Activated CD8-positive, alpha-beta memory T cell treated with anti-CD3 and anti-CD28 coated beads, Interleukin-2, amount 10 ng/mL, durations not matched to agents 7 days and 5 days (primary cell): ENCODE data around the gene NGFR. TPM values are rescaled to one million over a fixed set of nuclear protein-coding genes. Genes with fewer than 3 reads are reported as not detected.

ENCODE experiments used
- ATAC-seq: fragments of 150-1000 bp; cut with Tn5 transposase; one replicate; pipeline ENCODE4 v1.10.0; 2021; ENCODE audit warnings: moderate library complexity
- CTCF ChIA-PET: fragments of 350-600 bp; sonication (Branson Sonifier 250); formaldehyde crosslinking; loops from one replicate; lab custom pipeline; 2021; ENCODE audit warnings: antibody characterized with exemption; lab: Charles Lee
- DNase-seq: peaks from one replicate; pipeline ENCODE4 v3.0.0-alpha.2; 2020
- H3K27ac Mint-ChIP-seq: one replicate; pipeline ENCODE4 v1.8.0; 2021; ENCODE audit warnings: mild to moderate bottlenecking, mixed read lengths
- H3K27me3 Mint-ChIP-seq: one replicate; pipeline ENCODE4 v1.8.0; 2021; ENCODE audit warnings: mixed read lengths
- H3K36me3 Mint-ChIP-seq: one replicate; pipeline ENCODE4 v1.8.0; 2021; ENCODE audit warnings: mild to moderate bottlenecking, mixed read lengths
- H3K4me1 Mint-ChIP-seq: one replicate; pipeline ENCODE4 v1.8.0; 2021; ENCODE audit warnings: mixed read lengths
- H3K4me3 Mint-ChIP-seq: one replicate; pipeline ENCODE4 v1.8.0; 2021; ENCODE audit warnings: mild to moderate bottlenecking, moderate library complexity, mixed read lengths
- H3K9me3 Mint-ChIP-seq: one replicate; pipeline ENCODE4 v1.8.0; 2022; ENCODE audit warnings: low read depth, mixed read lengths
- total RNA-seq, 2 experiments: library from RNA; stranded (reverse); gene quantifications; one replicate each; pipeline ENCODE4 v1.2.3, GENCODE V29; 2021

Gene NGFR
- total RNA-seq, 2 experiments from 2014 or later, result 0.07 to 0.20 TPM

DNA sequence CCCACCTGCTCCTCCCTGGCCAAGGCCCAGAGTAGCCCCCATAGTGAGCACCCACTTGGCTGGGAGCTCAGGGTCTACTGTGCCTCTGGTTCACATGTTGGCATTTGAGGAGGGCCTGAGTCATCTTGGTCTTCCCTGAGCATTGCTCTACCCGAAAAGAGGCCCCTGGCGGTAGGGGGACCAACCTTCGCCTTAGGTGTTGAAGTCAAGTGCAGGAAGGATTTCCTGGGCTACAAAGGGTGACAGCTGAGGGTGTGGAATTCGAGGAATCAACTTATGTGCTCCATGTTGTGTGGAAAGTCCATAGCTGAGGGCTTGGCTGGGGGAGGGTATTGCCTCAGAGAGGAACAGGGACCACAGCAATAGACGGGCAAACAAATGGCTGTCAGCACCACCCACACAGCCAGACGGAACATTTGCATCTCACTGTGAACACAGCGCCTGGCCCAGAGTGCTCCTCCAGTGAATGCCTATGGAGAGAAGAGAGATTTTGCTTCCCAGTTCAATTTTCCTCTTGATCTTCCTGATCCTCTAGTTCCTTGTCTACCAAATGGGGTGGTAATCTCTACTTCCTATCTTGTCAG lies 35.6 kb upstream of the NGFR start:
- Mint-ChIP-seq H3K27ac (no peak overlapping the region), H3K9me3 (no peaks in the 10 kb centered on the region), H3K27me3 (peaks cover 59% of the 10 kb centered on the region), H3K4me3 (no peak overlapping the region), H3K4me1 (peaks cover 3% of the 10 kb centered on the region), H3K36me3 (no peaks in the 10 kb centered on the region)
- DNase-seq (peak; percentile 41), ATAC-seq (no peak)
- CTCF ChIA-PET, result no interaction called here

DNA sequence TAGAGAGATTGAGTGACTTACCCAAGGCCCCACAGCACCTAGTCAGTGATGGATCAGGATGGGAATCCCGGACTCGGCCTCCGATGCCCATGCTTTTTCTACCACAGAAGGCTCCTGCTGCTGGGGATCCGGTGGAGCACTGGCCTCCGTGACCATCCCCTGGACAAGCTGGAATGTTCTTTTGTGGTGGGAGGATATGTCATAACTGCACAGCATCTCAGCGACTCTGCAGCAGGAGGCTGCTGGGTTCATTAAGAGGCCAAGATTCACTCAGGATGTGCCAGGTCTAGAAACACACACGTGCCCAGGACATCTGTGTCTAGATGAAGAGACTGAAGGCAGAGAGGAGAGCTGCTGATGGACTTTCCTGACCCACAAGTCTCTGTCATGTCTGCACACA lies 34.7 kb upstream of the NGFR start:
- DNase-seq (no peak), ATAC-seq (no peak)
- H3K36me3 Mint-ChIP-seq, result no peaks in the 10 kb centered on the region
- H3K9me3 Mint-ChIP-seq, result no peaks in the 10 kb centered on the region
- H3K27ac Mint-ChIP-seq, result no peak overlapping the region
- peaks cover 3% of the 10 kb centered on the region for H3K4me1 Mint-ChIP-seq
- H3K27me3 Mint-ChIP-seq, result peaks cover 60% of the 10 kb centered on the region
- H3K4me3 Mint-ChIP-seq, result no peak overlapping the region
- CTCF ChIA-PET, result no interaction called here

DNA sequence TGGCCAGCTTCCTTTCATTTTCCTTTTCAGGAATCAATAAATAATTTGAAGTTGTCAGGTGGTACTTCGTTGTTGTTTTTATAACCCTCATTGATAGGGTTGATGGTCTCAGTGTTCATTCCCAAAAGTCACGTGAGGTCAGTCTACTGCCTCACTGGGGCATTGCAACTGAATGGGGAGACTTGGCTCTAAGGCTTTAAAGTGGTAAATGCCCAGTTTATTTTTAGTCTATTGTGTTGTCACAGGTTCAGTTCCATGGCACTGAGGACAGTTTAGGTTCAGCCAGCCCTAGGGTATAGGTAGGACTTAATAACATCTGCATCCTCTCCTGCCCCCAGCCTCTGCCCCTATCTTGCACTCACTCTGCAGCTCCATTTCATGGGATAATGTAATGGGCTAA lies 33.5 kb upstream of the NGFR start:
- no peak overlapping the region for H3K27ac Mint-ChIP-seq
- no peak for ATAC-seq
- no peak for DNase-seq
- H3K27me3 Mint-ChIP-seq, result peaks cover 55% of the 10 kb centered on the region
- H3K4me3 Mint-ChIP-seq, result no peak overlapping the region
- H3K4me1 Mint-ChIP-seq, result peaks cover 3% of the 10 kb centered on the region
- CTCF ChIA-PET, result interaction anchor here (0.7 kb wide), 1 partner anchor 94 kb away, joined by 3 read pairs; no protein-coding TSS in a partner anchor
- H3K36me3 Mint-ChIP-seq, result no peaks in the 10 kb centered on the region
- no peaks in the 10 kb centered on the region for H3K9me3 Mint-ChIP-seq

DNA sequence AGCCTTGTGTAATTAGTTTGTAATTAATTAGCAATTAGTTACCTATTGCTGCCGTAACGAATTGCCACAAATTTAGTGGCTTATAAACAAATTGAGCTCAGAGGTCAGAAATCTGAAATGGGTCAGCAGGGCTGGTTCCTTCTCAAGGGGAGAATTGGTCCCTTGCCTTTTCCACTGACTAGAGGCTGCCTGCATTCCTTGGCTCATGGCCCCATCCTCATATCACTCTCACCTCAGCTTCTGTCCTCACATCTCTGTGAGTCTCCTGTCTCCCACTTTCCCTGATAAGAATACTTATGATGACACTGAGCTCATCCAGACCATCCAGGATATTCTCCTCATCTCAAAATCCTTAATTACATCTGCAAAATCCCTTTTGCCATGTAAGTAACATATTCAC lies 31.0 kb upstream of the NGFR start:
- ATAC-seq, result no peak
- no peaks in the 10 kb centered on the region for H3K36me3 Mint-ChIP-seq
- no peak for DNase-seq
- H3K27ac Mint-ChIP-seq, result no peak overlapping the region
- peaks cover 59% of the 10 kb centered on the region for H3K27me3 Mint-ChIP-seq
- no peaks in the 10 kb centered on the region for H3K4me1 Mint-ChIP-seq
- no peaks in the 10 kb centered on the region for H3K9me3 Mint-ChIP-seq
- CTCF ChIA-PET, result interaction anchor here (0.9 kb wide), 1 partner anchor 27 kb away, joined by 3 read pairs; no protein-coding TSS in a partner anchor
- H3K4me3 Mint-ChIP-seq, result no peak overlapping the region

DNA sequence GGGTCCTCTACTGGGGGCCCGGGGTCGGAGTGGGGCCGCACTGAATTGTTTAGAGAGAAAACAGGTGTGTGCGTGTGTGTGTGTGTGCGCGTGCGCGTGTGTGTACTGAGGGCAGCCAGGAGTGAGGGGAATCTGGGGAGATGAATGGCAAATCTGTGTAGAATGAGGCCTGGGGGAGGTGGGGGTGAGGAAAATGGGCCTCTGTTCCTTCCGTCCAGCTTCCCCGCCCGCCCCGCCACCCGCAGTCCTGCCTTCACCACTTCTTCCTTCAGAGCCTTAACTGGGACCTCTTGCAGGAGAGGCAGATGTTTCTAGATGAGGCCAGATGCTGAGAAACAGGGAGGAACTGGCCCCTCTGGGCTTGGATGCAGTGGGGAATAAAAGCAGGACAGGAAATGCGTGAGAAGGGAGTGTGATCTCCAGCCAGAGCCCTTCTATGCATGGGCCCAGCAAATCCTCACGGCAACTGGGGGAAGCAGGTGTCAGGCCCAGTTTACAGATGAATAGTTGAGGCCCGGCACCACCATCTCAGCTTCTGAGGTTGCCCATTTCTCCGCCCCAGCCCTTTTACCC lies 29.7 kb upstream of the NGFR start:
- no peak for ATAC-seq
- H3K4me3 Mint-ChIP-seq, result no peak overlapping the region
- no peaks in the 10 kb centered on the region for H3K36me3 Mint-ChIP-seq
- no peaks in the 10 kb centered on the region for H3K9me3 Mint-ChIP-seq
- no peaks in the 10 kb centered on the region for H3K4me1 Mint-ChIP-seq
- no peak for DNase-seq
- CTCF ChIA-PET, result no interaction called here
- no peak overlapping the region for H3K27ac Mint-ChIP-seq
- H3K27me3 Mint-ChIP-seq, result peaks cover 62% of the 10 kb centered on the region

DNA sequence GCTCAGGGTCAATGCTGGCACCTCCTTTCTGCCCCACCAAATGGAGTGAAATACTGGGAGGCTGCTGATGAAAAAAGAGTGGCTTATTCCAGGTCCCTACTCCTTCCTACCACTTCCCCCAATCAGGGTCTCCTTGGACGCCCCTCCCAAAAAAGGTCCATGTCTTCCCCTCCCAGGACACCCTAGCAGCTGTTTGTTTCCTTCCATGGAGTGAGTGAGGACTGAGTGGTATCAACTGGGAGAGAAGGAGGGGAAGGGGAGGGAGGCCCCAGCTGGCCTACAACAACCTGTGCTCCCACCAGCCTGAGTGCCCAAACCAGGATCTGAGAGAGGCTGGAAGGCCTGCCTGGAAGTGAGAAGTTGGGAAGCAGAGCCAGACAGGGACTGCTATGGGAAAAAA lies 28.7 kb upstream of the NGFR start:
- Mint-ChIP-seq H3K4me1 (no peaks in the 10 kb centered on the region), H3K36me3 (no peaks in the 10 kb centered on the region), H3K9me3 (no peaks in the 10 kb centered on the region), H3K4me3 (no peak overlapping the region), H3K27me3 (peaks cover 68% of the 10 kb centered on the region), H3K27ac (no peak overlapping the region)
- CTCF ChIA-PET, result no interaction called here
- DNase-seq (no peak), ATAC-seq (no peak)

DNA sequence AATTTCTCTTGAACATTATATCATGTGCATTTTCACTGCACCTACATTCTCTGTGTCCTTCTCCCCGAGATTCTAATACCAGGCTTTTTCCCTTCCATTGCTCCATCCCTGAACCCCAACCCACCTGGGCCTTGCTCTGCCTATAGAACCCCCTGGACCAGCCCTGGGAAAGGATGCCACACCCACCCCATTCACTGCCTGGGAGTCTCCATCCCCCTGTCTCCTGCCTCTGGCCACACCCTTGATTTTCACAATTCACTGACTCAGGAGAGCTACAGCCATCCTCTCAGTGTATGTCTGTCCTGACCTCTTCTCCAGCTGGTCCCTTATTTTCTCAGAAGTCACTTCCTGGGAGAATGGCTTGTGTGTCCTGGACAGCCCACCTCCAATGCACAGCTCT lies 27.9 kb upstream of the NGFR start:
- Mint-ChIP-seq H3K4me3 (no peak overlapping the region), H3K9me3 (no peaks in the 10 kb centered on the region), H3K27me3 (peaks cover 75% of the 10 kb centered on the region), H3K27ac (no peak overlapping the region), H3K36me3 (no peaks in the 10 kb centered on the region), H3K4me1 (no peaks in the 10 kb centered on the region)
- CTCF ChIA-PET, result no interaction called here
- ATAC-seq, result no peak
- no peak for DNase-seq

DNA sequence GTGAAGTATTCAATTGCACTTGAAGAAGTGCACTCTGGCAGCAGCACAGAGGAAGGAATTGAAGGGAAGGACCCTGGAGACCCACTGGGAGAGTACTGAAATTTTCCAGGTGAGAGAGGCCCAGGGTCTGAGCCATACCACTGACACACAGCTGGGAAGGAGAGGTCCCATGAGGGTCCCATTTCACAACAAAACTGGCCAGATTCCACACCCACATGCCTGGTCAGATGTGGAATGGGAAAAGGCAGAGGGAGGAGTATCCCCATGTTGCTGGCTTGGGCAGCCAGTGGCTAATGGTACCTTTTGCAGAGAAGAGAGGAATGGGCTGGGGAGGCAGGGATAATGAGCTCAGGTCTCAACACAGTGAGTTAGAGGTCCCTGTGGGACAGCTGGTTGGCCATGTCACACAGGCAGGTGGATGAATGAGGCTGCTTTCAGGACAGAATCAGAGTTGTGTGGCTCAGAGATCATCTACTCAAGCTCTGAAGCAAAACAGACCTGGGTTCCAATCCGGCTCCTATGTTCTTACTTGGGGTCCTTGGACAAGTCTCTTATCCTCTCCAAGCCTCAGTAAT lies 26.2 kb upstream of the NGFR start:
- H3K4me1 Mint-ChIP-seq, result no peaks in the 10 kb centered on the region
- CTCF ChIA-PET, result interaction anchor here (0.7 to 1.3 kb wide), 3 partner anchors 28 to 61 kb away, joined by 3 to 4 read pairs (median 4); no protein-coding TSS in a partner anchor

DNA sequence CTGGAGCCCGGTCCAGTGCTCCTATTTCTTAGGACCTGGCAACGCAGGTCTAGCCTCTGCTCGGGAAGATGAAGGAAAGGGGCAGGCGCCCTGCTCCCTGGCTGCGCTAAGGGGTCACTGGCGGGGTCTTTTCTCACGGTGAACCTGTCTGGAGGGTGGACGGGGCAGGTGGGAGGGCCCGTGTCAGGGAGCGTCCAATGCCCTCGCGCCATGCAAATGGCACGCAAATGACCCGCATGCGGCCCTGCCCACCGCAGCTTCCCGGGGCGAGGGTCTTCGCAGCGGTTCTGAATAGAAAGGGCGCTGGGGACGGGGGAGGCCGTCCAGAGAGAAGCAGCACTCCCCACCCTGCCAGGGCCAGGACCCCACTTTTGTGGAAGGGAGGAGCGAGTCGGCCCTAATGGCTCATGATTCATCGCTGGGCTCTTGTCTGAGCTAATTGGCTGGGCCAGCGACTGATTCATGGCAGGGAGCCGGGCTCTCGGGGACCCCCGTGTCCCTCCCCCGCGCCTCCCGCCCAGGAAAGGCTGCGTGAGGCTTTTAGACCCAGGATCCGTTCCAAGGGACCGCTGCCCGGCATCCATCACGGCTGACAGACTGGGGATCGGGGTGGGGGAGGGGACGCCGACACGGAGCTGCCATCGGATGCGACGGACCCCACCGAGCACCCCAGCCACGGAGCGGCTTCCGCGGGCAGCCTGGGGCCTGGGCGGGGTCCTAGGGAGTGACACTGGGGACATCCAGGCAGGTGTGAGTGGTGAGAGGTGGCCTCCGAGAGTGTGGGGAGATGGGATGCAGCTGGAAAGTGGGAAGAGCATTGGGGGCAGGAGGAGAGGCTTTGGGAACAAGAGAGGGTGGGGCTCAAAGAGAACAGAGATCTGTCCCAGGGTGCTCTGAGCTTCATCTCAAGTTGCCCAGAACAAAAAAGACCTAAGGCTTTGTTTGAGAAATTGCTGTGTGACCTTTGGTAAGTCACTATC lies 25.0 kb upstream of the NGFR start:
- H3K27me3 Mint-ChIP-seq, result peaks cover 65% of the 10 kb centered on the region
- ATAC-seq (no peak), DNase-seq (no peak)
- no peaks in the 10 kb centered on the region for H3K9me3 Mint-ChIP-seq
- no peaks in the 10 kb centered on the region for H3K4me1 Mint-ChIP-seq
- no peak overlapping the region for H3K4me3 Mint-ChIP-seq
- CTCF ChIA-PET, result interaction anchor here (1.1 to 1.3 kb wide), 2 partner anchors 61 to 62 kb away, joined by 4 read pairs; no protein-coding TSS in a partner anchor
- H3K27ac Mint-ChIP-seq, result no peak overlapping the region
- no peaks in the 10 kb centered on the region for H3K36me3 Mint-ChIP-seq

More for the DNA sequence above, 26.2 kb upstream of the NGFR start:
- DNase-seq, result no peak
- Mint-ChIP-seq H3K36me3 (no peaks in the 10 kb centered on the region), H3K27me3 (peaks cover 69% of the 10 kb centered on the region), H3K9me3 (no peaks in the 10 kb centered on the region), H3K27ac (no peak overlapping the region), H3K4me3 (no peak overlapping the region)
- no peak for ATAC-seq

DNA sequence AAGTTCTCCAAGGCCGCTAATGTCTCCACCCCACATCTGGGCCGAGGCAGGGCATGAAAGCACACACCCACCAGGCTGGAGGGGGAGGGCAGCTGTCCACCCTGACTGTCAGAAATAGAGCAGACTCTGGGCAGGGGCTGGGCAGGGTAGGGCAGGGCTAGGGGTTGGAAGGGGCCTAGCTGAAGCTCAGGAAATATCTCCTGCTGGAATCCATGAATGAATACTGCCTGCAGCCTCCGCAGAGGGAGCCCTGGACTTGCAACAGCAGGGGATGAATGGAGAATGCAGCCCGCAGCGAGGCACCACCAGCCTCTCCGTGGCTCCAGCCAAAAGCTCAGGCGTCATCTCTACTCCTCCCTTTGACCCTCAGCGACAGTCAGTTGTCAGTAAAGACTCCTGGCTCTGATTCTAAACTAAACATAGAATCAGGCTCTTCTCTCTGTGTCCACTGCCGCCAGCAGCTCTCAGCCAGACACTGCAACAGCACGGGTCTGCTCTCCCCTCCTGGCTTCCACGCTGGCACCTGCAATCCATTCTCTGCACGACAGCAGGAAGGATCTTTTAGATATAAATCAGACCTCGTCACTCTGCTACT lies 23.9 kb upstream of the NGFR start:
- Mint-ChIP-seq H3K27me3 (peaks cover 65% of the 10 kb centered on the region), H3K27ac (no peak overlapping the region), H3K36me3 (no peaks in the 10 kb centered on the region), H3K9me3 (peaks cover 3% of the 10 kb centered on the region), H3K4me1 (no peaks in the 10 kb centered on the region), H3K4me3 (no peak overlapping the region)
- CTCF ChIA-PET, result interaction anchor here (0.9 kb wide), 1 partner anchor 85 kb away, joined by 4 read pairs; no protein-coding TSS in a partner anchor
- DNase-seq (no peak), ATAC-seq (no peak)

DNA sequence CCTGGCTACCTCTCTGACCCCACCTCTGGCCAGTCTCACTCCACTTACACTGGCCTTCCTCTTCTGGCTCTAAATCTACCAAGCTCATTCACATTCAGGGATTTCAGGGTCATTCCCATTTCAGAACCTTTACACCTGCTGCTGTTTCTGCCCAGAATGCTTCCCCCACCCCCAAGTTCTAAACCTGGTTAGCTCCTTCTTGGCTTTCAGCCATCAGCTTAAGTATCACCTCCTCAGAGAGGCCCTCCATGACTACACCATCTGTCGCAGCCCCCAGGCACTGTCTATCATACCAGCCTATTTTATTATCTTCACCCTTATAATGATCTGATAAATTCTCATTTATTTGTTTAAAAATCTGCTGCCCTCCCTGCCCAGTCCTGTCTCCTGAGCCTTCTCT lies 23.3 kb upstream of the NGFR start:
- H3K36me3 Mint-ChIP-seq, result no peaks in the 10 kb centered on the region
- no peak for ATAC-seq
- CTCF ChIA-PET, result interaction anchor here (0.9 to 1.4 kb wide), 2 partner anchors 64 to 85 kb away, joined by 3 to 4 read pairs; no protein-coding TSS in a partner anchor

DNA sequence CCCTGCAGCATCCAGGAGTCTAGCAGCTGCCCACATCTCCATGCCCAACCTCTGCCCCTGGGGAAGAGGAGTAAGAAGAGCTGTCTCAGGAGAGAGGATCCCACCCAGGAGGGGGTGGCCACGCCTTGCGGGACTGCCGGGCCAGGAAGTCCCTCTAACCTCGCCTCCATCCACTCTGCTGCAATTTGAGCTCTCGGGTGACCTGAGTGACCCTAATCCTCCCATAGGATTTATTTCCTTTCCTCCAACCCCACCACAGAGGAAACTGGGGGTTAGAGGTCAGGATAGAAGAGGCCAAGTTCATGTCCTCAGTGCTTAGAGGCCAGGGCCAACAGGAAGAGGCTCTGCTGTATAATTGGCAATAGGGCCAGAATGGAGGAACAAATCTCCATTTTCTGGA lies 22.6 kb upstream of the NGFR start:
- Mint-ChIP-seq H3K4me3 (no peak overlapping the region), H3K36me3 (no peaks in the 10 kb centered on the region), H3K4me1 (no peaks in the 10 kb centered on the region), H3K9me3 (peaks cover 3% of the 10 kb centered on the region), H3K27me3 (peaks cover 64% of the 10 kb centered on the region), H3K27ac (no peak overlapping the region)
- CTCF ChIA-PET, result interaction anchor here (1.4 kb wide), 1 partner anchor 65 kb away, joined by 3 read pairs; no protein-coding TSS in a partner anchor
- DNase-seq (no peak), ATAC-seq (no peak)

More for the DNA sequence above, 23.3 kb upstream of the NGFR start:
- Mint-ChIP-seq H3K9me3 (peaks cover 3% of the 10 kb centered on the region), H3K27ac (no peak overlapping the region), H3K4me1 (no peaks in the 10 kb centered on the region), H3K4me3 (no peak overlapping the region), H3K27me3 (peaks cover 64% of the 10 kb centered on the region)
- DNase-seq, result no peak
